A673 (cell line): ENCODE data around the gene UBR4.

Source experiments
- EZH2 ChIP-seq: fragments of 200-600 bp; sonication (generic); IDR thresholded peaks from 2 replicates; pipeline ENCODE4 v1.6.1; 2017; ENCODE audit warnings: borderline replicate concordance, low read depth, mild to moderate bottlenecking, mixed read lengths, antibody characterized with exemption, low read length; ENCODE audit not compliant: poor library complexity, severe bottlenecking
- TF ChIP-seq, protein P1 (sequence below): fragments of 300-800, 200-600 bp; sonication (generic); conservative IDR thresholded peaks from 2 replicates; pipeline ENCODE4 v1.5.1; 2017; ENCODE audit warnings: low read depth, mild to moderate bottlenecking, antibody characterized with exemption, low read length, moderate library complexity, mixed read lengths

DNA sequence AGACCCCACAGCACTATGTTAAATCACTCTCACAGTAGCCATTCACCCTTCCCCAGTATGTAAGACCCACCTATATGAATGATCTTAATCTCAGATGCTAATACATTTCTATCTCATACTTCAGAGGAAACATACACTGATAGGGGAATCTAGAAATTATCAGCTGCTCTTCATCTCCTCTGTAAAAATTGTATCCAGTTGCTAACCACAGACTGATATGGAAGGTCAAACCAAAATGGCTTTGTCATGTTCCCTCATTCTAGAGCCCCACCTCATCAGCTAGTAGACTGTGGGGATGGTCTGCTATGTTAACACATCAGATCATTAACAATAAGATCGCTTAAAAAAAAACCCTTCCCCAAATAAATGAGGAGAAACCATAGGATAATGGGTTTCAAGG lies 71.7 kb downstream of the UBR4 start:
- no peak for TF ChIP-seq EZH2
- TF ChIP-seq, protein P1, sequence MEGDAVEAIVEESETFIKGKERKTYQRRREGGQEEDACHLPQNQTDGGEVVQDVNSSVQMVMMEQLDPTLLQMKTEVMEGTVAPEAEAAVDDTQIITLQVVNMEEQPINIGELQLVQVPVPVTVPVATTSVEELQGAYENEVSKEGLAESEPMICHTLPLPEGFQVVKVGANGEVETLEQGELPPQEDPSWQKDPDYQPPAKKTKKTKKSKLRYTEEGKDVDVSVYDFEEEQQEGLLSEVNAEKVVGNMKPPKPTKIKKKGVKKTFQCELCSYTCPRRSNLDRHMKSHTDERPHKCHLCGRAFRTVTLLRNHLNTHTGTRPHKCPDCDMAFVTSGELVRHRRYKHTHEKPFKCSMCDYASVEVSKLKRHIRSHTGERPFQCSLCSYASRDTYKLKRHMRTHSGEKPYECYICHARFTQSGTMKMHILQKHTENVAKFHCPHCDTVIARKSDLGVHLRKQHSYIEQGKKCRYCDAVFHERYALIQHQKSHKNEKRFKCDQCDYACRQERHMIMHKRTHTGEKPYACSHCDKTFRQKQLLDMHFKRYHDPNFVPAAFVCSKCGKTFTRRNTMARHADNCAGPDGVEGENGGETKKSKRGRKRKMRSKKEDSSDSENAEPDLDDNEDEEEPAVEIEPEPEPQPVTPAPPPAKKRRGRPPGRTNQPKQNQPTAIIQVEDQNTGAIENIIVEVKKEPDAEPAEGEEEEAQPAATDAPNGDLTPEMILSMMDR, result no peak
